Measurements from ENCODE around the gene GNLY.

GNLY gene

DNA sequence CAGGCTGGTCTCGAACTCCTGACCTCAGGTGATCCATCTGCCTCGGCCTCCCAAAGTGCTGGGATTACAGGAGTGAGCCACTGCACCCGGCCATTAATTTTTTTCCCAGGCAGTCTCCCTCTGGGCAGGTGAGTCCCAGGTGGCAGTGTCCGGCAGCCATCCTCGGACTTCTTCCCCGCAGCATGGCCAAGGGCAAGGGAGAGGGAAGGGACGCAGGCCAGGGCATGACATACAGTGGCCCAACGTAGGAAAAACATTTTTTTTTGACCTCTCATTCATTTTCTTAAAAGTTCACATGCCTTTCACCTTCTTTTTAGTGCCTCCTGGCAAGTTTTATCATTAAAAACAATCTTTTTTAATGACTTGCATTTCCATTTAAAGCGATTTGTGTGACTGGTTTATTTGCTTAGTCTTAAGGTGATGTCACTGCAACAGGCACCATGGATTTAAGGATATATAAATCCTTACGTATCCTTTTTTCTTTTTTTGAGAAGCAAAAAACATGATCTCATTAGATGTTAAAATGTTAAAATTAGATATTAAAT lies 36.6 kb downstream of the GNLY start:
- TF ChIP-seq, protein P1, sequence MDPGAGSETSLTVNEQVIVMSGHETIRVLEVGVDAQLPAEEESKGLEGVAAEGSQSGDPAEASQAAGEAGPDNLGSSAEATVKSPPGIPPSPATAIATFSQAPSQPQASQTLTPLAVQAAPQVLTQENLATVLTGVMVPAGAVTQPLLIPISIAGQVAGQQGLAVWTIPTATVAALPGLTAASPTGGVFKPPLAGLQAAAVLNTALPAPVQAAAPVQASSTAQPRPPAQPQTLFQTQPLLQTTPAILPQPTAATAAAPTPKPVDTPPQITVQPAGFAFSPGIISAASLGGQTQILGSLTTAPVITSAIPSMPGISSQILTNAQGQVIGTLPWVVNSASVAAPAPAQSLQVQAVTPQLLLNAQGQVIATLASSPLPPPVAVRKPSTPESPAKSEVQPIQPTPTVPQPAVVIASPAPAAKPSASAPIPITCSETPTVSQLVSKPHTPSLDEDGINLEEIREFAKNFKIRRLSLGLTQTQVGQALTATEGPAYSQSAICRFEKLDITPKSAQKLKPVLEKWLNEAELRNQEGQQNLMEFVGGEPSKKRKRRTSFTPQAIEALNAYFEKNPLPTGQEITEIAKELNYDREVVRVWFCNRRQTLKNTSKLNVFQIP (CRISPR knock-in tag; IDR thresholded peaks at IDR 0.05; ENCODE audit: borderline replicate concordance, low read depth), result no peak
- no peak for TF ChIP-seq ZFP3 (CRISPR knock-in tag; IDR thresholded peaks at IDR 0.05)
- TF ChIP-seq TOX (CRISPR knock-in tag; IDR thresholded peaks at IDR 0.05; ENCODE audit: borderline replicate concordance), result no peak
- TF ChIP-seq ZC3H10 (CRISPR knock-in tag; IDR thresholded peaks at IDR 0.05), result no peak
- TF ChIP-seq ZFP30 (CRISPR knock-in tag; IDR thresholded peaks at IDR 0.05), result no peak
- no peak for TF ChIP-seq SNAI2 (CRISPR knock-in tag; IDR thresholded peaks at IDR 0.05)
- TF ChIP-seq, protein P2, sequence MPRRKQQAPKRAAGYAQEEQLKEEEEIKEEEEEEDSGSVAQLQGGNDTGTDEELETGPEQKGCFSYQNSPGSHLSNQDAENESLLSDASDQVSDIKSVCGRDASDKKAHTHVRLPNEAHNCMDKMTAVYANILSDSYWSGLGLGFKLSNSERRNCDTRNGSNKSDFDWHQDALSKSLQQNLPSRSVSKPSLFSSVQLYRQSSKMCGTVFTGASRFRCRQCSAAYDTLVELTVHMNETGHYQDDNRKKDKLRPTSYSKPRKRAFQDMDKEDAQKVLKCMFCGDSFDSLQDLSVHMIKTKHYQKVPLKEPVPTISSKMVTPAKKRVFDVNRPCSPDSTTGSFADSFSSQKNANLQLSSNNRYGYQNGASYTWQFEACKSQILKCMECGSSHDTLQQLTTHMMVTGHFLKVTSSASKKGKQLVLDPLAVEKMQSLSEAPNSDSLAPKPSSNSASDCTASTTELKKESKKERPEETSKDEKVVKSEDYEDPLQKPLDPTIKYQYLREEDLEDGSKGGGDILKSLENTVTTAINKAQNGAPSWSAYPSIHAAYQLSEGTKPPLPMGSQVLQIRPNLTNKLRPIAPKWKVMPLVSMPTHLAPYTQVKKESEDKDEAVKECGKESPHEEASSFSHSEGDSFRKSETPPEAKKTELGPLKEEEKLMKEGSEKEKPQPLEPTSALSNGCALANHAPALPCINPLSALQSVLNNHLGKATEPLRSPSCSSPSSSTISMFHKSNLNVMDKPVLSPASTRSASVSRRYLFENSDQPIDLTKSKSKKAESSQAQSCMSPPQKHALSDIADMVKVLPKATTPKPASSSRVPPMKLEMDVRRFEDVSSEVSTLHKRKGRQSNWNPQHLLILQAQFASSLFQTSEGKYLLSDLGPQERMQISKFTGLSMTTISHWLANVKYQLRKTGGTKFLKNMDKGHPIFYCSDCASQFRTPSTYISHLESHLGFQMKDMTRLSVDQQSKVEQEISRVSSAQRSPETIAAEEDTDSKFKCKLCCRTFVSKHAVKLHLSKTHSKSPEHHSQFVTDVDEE (CRISPR knock-in tag; IDR thresholded peaks at IDR 0.05), result no peak
- no peak for TF ChIP-seq BACH2 (CRISPR knock-in tag; IDR thresholded peaks at IDR 0.05; ENCODE audit: borderline replicate concordance)
- TF ChIP-seq, protein P3, sequence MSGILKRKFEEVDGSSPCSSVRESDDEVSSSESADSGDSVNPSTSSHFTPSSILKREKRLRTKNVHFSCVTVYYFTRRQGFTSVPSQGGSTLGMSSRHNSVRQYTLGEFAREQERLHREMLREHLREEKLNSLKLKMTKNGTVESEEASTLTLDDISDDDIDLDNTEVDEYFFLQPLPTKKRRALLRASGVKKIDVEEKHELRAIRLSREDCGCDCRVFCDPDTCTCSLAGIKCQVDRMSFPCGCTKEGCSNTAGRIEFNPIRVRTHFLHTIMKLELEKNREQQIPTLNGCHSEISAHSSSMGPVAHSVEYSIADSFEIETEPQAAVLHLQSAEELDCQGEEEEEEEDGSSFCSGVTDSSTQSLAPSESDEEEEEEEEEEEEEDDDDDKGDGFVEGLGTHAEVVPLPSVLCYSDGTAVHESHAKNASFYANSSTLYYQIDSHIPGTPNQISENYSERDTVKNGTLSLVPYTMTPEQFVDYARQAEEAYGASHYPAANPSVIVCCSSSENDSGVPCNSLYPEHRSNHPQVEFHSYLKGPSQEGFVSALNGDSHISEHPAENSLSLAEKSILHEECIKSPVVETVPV (CRISPR knock-in tag; IDR thresholded peaks at IDR 0.05), result no peak
- TF ChIP-seq ZNF565 (CRISPR knock-in tag; conservative IDR thresholded peaks at IDR 0.05; ENCODE audit: low read depth), result no peak
- no peak for TF ChIP-seq ARNTL (CRISPR knock-in tag; IDR thresholded peaks at IDR 0.05; ENCODE audit: borderline replicate concordance, low read depth)
- no peak for TF ChIP-seq TCF4 (CRISPR knock-in tag; IDR thresholded peaks at IDR 0.05; ENCODE audit: borderline replicate concordance)
- no peak for TF ChIP-seq ESRRG (CRISPR knock-in tag; IDR thresholded peaks at IDR 0.05)
- no peak for ATAC-seq

DNA sequence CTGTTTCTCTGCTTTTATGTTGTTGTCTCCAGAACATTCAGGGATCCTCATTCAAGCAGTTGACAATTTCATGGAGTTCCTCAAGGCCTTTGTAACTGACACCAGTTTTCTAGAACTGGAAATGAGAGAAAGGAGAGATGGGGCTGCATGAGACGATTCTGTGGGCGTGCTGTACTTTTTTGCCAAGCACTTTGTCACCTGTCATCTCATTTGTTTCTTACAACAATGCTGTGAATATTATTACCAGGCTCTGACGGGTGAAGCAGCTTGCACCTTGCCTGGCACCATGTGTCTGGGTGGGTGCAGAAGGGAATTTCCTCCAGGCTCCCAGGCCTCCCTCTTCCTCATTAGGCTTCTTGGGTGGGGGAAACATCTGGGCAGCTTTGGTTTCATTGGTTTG lies 37.4 kb downstream of the GNLY start:
- TF ChIP-seq OSR1 (CRISPR knock-in tag; IDR thresholded peaks at IDR 0.05), result no peak
- TF ChIP-seq ZFP3 (CRISPR knock-in tag; IDR thresholded peaks at IDR 0.05), result no peak
- TF ChIP-seq CSDC2 (CRISPR knock-in tag; IDR thresholded peaks at IDR 0.05), result no peak
- TF ChIP-seq, protein P4, sequence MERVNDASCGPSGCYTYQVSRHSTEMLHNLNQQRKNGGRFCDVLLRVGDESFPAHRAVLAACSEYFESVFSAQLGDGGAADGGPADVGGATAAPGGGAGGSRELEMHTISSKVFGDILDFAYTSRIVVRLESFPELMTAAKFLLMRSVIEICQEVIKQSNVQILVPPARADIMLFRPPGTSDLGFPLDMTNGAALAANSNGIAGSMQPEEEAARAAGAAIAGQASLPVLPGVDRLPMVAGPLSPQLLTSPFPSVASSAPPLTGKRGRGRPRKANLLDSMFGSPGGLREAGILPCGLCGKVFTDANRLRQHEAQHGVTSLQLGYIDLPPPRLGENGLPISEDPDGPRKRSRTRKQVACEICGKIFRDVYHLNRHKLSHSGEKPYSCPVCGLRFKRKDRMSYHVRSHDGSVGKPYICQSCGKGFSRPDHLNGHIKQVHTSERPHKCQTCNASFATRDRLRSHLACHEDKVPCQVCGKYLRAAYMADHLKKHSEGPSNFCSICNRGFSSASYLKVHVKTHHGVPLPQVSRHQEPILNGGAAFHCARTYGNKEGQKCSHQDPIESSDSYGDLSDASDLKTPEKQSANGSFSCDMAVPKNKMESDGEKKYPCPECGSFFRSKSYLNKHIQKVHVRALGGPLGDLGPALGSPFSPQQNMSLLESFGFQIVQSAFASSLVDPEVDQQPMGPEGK (CRISPR knock-in tag; IDR thresholded peaks at IDR 0.05; ENCODE audit: borderline replicate concordance), result no peak
- TF ChIP-seq ZNF8 (CRISPR knock-in tag; IDR thresholded peaks at IDR 0.05), result no peak
- TF ChIP-seq ZNF70 (CRISPR knock-in tag; IDR thresholded peaks at IDR 0.05), result no peak
- TF ChIP-seq, protein P5, sequence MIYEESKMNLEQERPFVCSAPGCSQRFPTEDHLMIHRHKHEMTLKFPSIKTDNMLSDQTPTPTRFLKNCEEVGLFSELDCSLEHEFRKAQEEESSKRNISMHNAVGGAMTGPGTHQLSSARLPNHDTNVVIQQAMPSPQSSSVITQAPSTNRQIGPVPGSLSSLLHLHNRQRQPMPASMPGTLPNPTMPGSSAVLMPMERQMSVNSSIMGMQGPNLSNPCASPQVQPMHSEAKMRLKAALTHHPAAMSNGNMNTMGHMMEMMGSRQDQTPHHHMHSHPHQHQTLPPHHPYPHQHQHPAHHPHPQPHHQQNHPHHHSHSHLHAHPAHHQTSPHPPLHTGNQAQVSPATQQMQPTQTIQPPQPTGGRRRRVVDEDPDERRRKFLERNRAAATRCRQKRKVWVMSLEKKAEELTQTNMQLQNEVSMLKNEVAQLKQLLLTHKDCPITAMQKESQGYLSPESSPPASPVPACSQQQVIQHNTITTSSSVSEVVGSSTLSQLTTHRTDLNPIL (CRISPR knock-in tag; IDR thresholded peaks at IDR 0.05; ENCODE audit: low read depth), result no peak
- TF ChIP-seq SNAI2 (CRISPR knock-in tag; IDR thresholded peaks at IDR 0.05), result no peak
- no peak for TF ChIP-seq BACH2 (CRISPR knock-in tag; IDR thresholded peaks at IDR 0.05; ENCODE audit: borderline replicate concordance)
- TF ChIP-seq ARNTL (CRISPR knock-in tag; IDR thresholded peaks at IDR 0.05; ENCODE audit: borderline replicate concordance, low read depth), result no peak
- no peak for TF ChIP-seq TCF4 (CRISPR knock-in tag; IDR thresholded peaks at IDR 0.05; ENCODE audit: borderline replicate concordance)
- no peak for TF ChIP-seq TOX (CRISPR knock-in tag; IDR thresholded peaks at IDR 0.05; ENCODE audit: borderline replicate concordance)
- TF ChIP-seq, protein P1 (CRISPR knock-in tag; IDR thresholded peaks at IDR 0.05; ENCODE audit: borderline replicate concordance, low read depth), result no peak
- TF ChIP-seq RARB (CRISPR knock-in tag; IDR thresholded peaks at IDR 0.05), result no peak
- TF ChIP-seq, protein P2 (CRISPR knock-in tag; IDR thresholded peaks at IDR 0.05), result no peak
- TF ChIP-seq ESRRG (CRISPR knock-in tag; IDR thresholded peaks at IDR 0.05), result no peak
- no peak for TF ChIP-seq ZC3H10 (CRISPR knock-in tag; IDR thresholded peaks at IDR 0.05)
- TF ChIP-seq ISL1 (CRISPR knock-in tag; IDR thresholded peaks at IDR 0.05), result no peak

More for the DNA sequence above, 37.4 kb downstream of the GNLY start:
- no peak for ATAC-seq

All from SK-N-SH treated with all-trans-retinoic acid at 6 μM for 48 hours (cell line).